ENCODE measurements around the gene NXF1. TPM values are rescaled to one million over a fixed set of nuclear protein-coding genes. Genes with fewer than 3 reads are reported as not detected.
"Not testable (repeated sequence)": the region's sequence is repeated elsewhere in the genome, so short reads cannot be mapped to it uniquely, and the experiment has no call there.

Gene NXF1
- total RNA-seq, 1 donor from 2014 or later = 93.2 TPM

DNA sequence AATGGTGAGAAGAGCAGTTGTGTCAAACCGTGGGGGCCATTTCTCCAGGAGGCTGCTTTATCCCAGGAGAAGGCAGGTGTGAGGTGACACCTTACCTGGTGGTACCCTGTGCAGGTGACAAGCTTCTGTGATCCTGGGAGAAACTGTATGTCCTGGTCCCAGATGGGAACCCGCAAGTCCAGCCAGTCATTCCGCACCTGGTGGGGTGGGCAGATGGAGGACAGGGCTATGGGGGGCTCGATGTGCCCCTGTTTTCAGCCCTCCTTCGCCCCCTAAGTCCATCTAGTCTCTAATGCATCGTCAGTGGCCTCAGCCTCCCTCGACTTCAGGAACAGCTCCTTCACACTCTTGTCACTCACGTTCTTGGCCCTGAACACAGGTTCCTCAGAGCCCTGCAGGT is 30.1 kb upstream of the NXF1 start:
- intact Hi-C loops (cut with DNase I) = no loop called here
- Histone ChIP-seq H3K36me3 (peaks cover 28% of the 10 kb centered on the region), H3K27ac (no peak overlapping the region), H3K4me3 (no peak overlapping the region), H3K4me1 (peaks cover 42% of the 10 kb centered on the region), H3K27me3 (ENCODE audit: low read depth) (no peaks in the 10 kb centered on the region), H3K9me3 (no peaks in the 10 kb centered on the region)
- DNase-seq = no peak
- TF ChIP-seq, protein P1, sequence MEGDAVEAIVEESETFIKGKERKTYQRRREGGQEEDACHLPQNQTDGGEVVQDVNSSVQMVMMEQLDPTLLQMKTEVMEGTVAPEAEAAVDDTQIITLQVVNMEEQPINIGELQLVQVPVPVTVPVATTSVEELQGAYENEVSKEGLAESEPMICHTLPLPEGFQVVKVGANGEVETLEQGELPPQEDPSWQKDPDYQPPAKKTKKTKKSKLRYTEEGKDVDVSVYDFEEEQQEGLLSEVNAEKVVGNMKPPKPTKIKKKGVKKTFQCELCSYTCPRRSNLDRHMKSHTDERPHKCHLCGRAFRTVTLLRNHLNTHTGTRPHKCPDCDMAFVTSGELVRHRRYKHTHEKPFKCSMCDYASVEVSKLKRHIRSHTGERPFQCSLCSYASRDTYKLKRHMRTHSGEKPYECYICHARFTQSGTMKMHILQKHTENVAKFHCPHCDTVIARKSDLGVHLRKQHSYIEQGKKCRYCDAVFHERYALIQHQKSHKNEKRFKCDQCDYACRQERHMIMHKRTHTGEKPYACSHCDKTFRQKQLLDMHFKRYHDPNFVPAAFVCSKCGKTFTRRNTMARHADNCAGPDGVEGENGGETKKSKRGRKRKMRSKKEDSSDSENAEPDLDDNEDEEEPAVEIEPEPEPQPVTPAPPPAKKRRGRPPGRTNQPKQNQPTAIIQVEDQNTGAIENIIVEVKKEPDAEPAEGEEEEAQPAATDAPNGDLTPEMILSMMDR (IDR thresholded peaks at IDR 0.05) = no peak
- no peak for ATAC-seq

DNA sequence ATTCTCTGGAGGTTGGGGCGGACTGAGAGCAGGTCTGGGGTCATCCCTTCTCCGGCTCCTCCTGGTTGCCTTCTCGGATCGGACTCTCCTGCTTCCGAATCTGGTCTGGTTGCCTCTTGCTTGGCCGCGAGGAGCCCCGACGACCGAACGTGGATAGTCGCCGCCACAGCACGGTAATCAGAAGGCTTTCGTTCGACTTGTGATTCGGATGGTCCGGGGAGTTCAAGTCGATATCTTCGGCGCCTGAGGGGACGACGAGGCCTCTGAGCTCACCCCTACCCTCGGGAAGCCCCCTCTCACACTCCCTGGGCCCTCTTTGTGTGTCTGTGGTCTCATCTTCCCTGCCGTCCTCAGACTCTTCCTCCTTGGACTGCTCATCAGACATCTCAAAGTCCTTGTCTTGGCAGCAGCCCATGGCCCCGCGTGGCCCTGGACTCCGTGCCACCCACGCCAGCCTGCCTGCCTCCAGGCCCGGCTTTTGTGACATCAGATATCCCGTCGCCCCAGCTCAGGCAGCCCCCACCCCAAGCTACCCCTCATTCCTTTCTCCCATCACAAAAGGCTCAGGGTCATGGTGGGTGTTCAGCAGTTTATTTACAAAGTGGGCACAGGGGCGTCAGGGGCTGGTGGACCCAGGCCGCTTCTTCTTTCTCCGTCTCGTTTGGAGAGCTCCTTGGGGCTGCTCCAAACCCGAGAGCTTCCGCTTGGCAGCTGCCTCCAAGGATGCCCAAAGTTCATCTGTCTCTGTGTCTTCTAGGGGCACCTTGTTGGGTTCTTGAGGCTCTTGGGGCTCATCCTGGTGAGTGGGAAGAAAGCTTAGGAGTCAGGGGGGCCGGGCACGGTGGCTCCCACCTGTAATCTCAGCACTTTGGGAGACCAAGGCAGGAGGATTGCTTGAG is 27.3 kb upstream of the NXF1 start, which contains the start of gene TEX54:
Gene TEX54 (minus strand): TSS at position 506 of the 899 bp plus-strand sequence.
- peaks cover 45% of the 10 kb centered on the region for H3K36me3 ChIP-seq
- ATAC-seq (peak; percentile 5 to 32), DNase-seq (peak; percentile 58)
- peak within 1 kb of the TSS; percentile 96 for H3K27ac ChIP-seq
- intact Hi-C loops (cut with DNase I) = no loop called here
- TF ChIP-seq, protein P1 (IDR thresholded peaks at IDR 0.05) = no peak
- H3K4me1 ChIP-seq = peaks cover 50% of the 10 kb centered on the region
- peak within 1 kb of the TSS; percentile 94 for H3K4me3 ChIP-seq
- H3K9me3 ChIP-seq = no peaks in the 10 kb centered on the region
- no peaks in the 10 kb centered on the region for H3K27me3 ChIP-seq (ENCODE audit: low read depth)

DNA sequence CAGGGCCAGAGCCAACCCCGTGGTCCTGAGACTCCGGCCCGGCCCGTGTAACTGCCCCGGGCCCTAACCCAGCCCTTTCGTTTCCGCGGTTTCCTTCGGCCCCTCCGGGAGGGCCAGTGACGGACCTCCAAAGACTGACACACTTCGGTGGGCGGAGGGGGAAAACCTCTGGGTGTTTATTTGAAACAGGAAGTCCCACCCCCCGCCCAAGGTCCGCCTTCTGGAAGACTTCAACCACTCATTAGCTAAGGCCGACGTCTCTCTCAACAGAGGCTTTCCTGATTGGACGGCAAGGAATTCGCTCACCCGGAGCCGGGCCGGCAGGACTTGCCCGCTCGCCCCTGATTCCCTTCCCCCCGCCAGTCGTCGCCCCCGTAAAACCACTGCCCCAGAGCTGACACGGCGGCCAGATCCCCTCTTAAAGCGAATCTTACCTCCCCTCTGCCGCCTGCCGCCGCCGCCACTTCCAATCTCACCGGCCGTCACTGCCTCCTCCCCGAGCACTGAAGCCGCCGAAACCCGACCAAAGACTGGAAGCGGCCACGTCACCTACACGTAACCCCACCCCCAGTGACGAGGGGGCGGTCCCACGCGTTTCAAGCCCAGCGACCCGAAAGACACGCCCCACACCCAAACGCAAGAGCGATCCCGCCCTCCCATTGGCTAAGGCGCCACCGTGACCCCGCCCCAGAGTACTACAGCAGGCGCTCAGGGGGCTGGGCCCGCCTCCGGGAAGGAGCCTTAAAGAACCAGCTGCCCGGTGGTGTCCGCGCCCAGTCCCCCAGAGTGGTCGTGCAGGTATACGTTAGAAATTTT is 26.5 kb upstream of the NXF1 start, which contains the start of gene STX5:
Gene STX5 (minus strand): TSS at position 532 of the 816 bp plus-strand sequence. CDS start 808 bp downstream, outside the sequence.
- peak within 1 kb of the TSS; percentile 94 for H3K4me3 ChIP-seq
- DNase-seq = peak; percentile 99
- H3K4me1 ChIP-seq = peaks cover 49% of the 10 kb centered on the region
- H3K36me3 ChIP-seq = peaks cover 54% of the 10 kb centered on the region
- intact Hi-C loops (cut with DNase I) = no loop called here
- TF ChIP-seq, protein P1 (IDR thresholded peaks at IDR 0.05) = no peak
- H3K9me3 ChIP-seq = no peaks in the 10 kb centered on the region
- no peaks in the 10 kb centered on the region for H3K27me3 ChIP-seq (ENCODE audit: low read depth)
- peak within 1 kb of the TSS; percentile 96 for H3K27ac ChIP-seq
- ATAC-seq = peak; percentile 99

DNA sequence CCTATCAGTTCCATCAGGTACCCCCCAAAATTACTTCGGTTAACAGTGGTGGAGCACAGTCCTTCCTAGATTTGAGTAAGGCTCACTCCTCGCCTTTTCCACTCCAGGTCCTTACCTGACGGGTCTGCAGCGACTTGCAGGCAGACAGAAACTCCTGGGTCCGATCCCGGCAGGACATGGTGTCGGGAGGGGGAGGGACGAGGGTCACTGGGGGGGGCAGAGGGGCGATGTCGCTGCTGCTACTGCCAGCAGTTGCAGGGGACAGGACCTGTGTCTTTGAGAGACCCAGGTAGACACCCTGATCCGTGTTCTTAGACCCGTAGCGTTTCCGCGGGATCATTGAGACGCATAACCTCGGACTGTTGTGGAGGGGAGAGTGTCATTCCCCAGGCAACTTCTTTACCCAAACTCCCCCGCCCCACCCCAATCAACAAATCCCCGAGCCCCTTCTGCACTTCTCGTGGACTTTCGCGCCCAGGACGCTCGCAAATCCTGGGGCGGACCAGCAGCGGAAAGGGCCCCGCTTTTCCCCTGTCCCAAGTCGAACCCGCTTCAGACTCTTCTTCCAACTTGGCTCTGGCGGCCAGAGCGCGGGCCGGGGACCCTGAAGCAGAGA is 25.8 kb upstream of the NXF1 start:
- TF ChIP-seq, protein P1 (IDR thresholded peaks at IDR 0.05) = no peak
- H3K4me1 ChIP-seq = peaks cover 49% of the 10 kb centered on the region
- peak overlapping the region; percentile 94 for H3K4me3 ChIP-seq
- intact Hi-C loops (cut with DNase I) = no loop called here
- no peaks in the 10 kb centered on the region for H3K9me3 ChIP-seq
- peak overlapping the region; percentile 96 for H3K27ac ChIP-seq
- DNase-seq (no peak), ATAC-seq (no peak)
- H3K27me3 ChIP-seq (ENCODE audit: low read depth) = no peaks in the 10 kb centered on the region
- H3K36me3 ChIP-seq = peaks cover 55% of the 10 kb centered on the region

DNA sequence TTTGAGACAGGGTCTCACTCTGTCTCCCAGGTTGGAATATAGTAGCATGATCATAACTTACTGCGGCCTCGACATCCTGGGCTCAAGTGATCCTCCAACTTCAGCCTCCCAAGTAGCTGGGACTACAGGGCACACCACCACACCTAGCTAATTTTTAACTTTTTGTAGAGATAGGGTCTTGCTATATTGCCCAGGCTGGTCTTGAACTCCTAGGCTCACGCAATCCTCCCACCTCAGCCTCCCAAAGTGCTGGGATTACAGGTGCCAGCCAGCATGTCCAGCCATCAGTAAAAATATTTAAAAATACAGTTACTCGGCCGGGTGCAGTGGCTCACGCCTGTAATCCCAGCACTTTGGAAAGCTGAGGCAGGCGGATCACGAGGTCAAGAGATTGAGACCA is 22.9 kb upstream of the NXF1 start:
- H3K36me3 ChIP-seq = peaks cover 61% of the 10 kb centered on the region
- intact Hi-C loops (cut with DNase I) = not testable (repeated sequence)

More for the DNA sequence above, 22.9 kb upstream of the NXF1 start:
- not testable (repeated sequence) for H3K27me3 ChIP-seq (ENCODE audit: low read depth); H3K4me3 ChIP-seq; DNase-seq; H3K9me3 ChIP-seq; H3K27ac ChIP-seq; ATAC-seq
- H3K4me1 ChIP-seq = peaks cover 35% of the 10 kb centered on the region

Data from lower lobe of right lung (tissue), 2 donors.